ENCODE results near the gene RNF5. TPM values are rescaled to one million over a fixed set of nuclear protein-coding genes. Genes with fewer than 3 reads are reported as not detected.

The RNF5 gene
- total RNA-seq, 2 donors from 2014 or later, result 63.5 to 68.4 TPM

- H3K4me1 ChIP-seq (ENCODE audit: control insufficient read depth in 1 of 2, low read depth in 2 of 2), result peaks cover 17 to 40% of the 10 kb centered on the region in 2 donors
- TF ChIP-seq CTCF (IDR thresholded peaks at IDR 0.05), result no peak
Measured at GRCh38 chr6:32149932-32150870, 28.0 kb upstream of the RNF5 start.

GRCh38 chr6:32151181-32151862, 26.9 kb upstream of the RNF5 start:
- Histone ChIP-seq H3K27me3 (replicated peaks; ENCODE audit: insufficient read depth) (no peaks in the 10 kb centered on the region), H3K36me3 (no peaks in the 10 kb centered on the region), H3K4me3 (peak overlapping the region; percentile 94), H3K9me3 (no peaks in the 10 kb centered on the region), H3K4me1 (ENCODE audit: control insufficient read depth in 1 of 2, low read depth in 2 of 2) (peaks cover 19 to 51% of the 10 kb centered on the region in 2 donors), H3K27ac (peak overlapping the region; percentile 48 to 61)
- no peak for DNase-seq (ENCODE audit: low spot score)
- no peak for TF ChIP-seq CTCF (IDR thresholded peaks at IDR 0.05)
- ATAC-seq (ENCODE audit: insufficient number of reproducible peaks, low FRiP score, low read depth), result no peak

More at GRCh38 chr6:32149932-32150870, 28.0 kb upstream of the RNF5 start:
- Histone ChIP-seq H3K4me3 (peak overlapping the region; percentile 94), H3K9me3 (no peaks in the 10 kb centered on the region), H3K36me3 (no peaks in the 10 kb centered on the region), H3K27ac (no peak overlapping the region), H3K27me3 (replicated peaks; ENCODE audit: insufficient read depth) (no peaks in the 10 kb centered on the region)
- ATAC-seq (ENCODE audit: insufficient number of reproducible peaks, low FRiP score, low read depth) (no peak), DNase-seq (ENCODE audit: low spot score) (no peak)

GRCh38 chr6:32151863-32152768, 26.1 kb upstream of the RNF5 start, which contains the start of gene PRRT1:
Gene PRRT1, minus strand, starts transcription at chr6:32151939. Its CDS starts 112 bp downstream, at chr6:32151827.
- DNase-seq (ENCODE audit: low spot score) (no peak), ATAC-seq (ENCODE audit: insufficient number of reproducible peaks, low FRiP score, low read depth) (no peak)
- Histone ChIP-seq H3K36me3 (no peaks in the 10 kb centered on the region), H3K4me3 (peak within 1 kb of the TSS; percentile 94), H3K9me3 (no peaks in the 10 kb centered on the region), H3K4me1 (ENCODE audit: control insufficient read depth in 1 of 2, low read depth in 2 of 2) (peaks cover 19 to 51% of the 10 kb centered on the region in 2 donors), H3K27ac (peak within 1 kb of the TSS; percentile 94 to 96), H3K27me3 (replicated peaks; ENCODE audit: insufficient read depth) (no peaks in the 10 kb centered on the region)
- TF ChIP-seq CTCF (IDR thresholded peaks at IDR 0.05), result no peak

DNA sequence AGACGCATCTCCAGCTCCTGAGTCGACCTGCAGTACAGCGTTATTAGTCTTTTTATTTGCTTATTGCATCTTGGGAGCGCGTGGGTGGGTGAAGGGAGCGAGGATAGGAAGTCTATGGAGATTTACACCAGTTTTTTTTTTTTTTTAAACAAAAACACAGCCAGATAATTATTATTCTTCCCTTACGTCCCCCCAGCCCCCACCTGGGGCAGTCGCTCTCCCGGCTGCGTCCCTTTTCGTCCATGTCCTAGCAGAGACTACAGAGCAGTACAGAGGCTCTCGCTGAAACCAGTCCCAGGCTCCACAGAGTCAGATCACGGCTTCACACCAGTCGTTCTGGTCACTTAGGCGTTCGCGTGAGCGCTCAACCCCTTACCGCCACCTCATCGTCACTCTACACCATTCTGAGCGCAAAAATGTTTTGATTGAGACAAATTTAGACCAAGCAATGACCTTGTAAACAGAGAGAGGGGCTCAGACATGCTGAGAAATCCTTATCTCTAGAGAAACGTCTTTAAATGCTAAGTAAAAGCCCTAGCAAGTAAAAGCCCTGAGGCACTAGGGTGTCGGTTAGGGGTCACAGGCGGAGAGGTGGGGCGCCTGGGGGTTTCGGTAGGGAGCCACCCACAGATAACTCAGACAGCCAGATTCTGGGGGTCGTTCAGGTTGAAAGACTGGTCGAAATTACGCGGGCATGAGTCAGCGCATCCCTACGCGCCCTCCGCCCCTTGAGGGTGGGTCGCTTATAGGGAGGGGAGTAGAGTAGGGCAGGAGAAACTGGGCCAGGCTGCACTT, 25.2 kb upstream of the RNF5 start:
- Histone ChIP-seq H3K4me3 (peak overlapping the region; percentile 94), H3K9me3 (no peaks in the 10 kb centered on the region), H3K27ac (peak overlapping the region; percentile 94 to 96), H3K36me3 (peaks cover 6% of the 10 kb centered on the region), H3K4me1 (ENCODE audit: control insufficient read depth in 1 of 2, low read depth in 2 of 2) (peaks cover 19 to 51% of the 10 kb centered on the region in 2 donors), H3K27me3 (replicated peaks; ENCODE audit: insufficient read depth) (no peaks in the 10 kb centered on the region)
- DNase-seq (ENCODE audit: low spot score) (no peak), ATAC-seq (ENCODE audit: insufficient number of reproducible peaks, low FRiP score, low read depth) (no peak)
- TF ChIP-seq CTCF (IDR thresholded peaks at IDR 0.05), result no peak
